H9 (cell line): ENCODE results near the gene ZNHIT6. TPM values are rescaled to one million over a fixed set of nuclear protein-coding genes. Genes with fewer than 3 reads are reported as not detected.

Experiments
- DNase-seq: peaks from one replicate; pipeline ENCODE4 v3.0.0-alpha.2; 2017
- H2AFZ ChIP-seq: one replicate; pipeline ENCODE4 v1.6.1; 2013; ENCODE audit warnings: mild to moderate bottlenecking, low read length, control low read depth, moderate library complexity
- H2AK5ac ChIP-seq: 2 replicates; pipeline ENCODE4 v1.6.1; 2013; ENCODE audit warnings: low read length, control low read depth, mixed read lengths; ENCODE audit not compliant: insufficient read length
- H2BK120ac ChIP-seq: one replicate; pipeline ENCODE4 v1.6.1; 2013; ENCODE audit warnings: low read depth, mild to moderate bottlenecking, low read length, control low read depth, inconsistent platforms; ENCODE audit not compliant: poor library complexity, severe bottlenecking
- H2BK12ac ChIP-seq: 2 replicates; pipeline ENCODE4 v1.6.1; 2013; ENCODE audit warnings: low read length, control low read depth, mixed read lengths, low read depth; ENCODE audit not compliant: insufficient read length
- H2BK15ac ChIP-seq: 2 replicates; pipeline ENCODE4 v1.6.1; 2013; ENCODE audit warnings: low read depth, low read length, control low read depth
- H2BK20ac ChIP-seq: one replicate; pipeline ENCODE4 v1.6.1; 2013; ENCODE audit warnings: low read depth, mild to moderate bottlenecking, low read length, control low read depth, inconsistent platforms; ENCODE audit not compliant: poor library complexity, severe bottlenecking
- H2BK5ac ChIP-seq: 2 replicates; pipeline ENCODE4 v1.6.1; 2013; ENCODE audit warnings: low read length, control low read depth, mixed read lengths; ENCODE audit not compliant: insufficient read length
- H3K14ac ChIP-seq: 2 replicates; pipeline ENCODE4 v1.6.1; 2013; ENCODE audit warnings: low read length, control low read depth; ENCODE audit not compliant: insufficient read depth
- H3K18ac ChIP-seq: 2 replicates; pipeline ENCODE4 v1.6.1; 2013; ENCODE audit warnings: low read depth, mild to moderate bottlenecking, mixed read lengths, low read length, control low read depth; ENCODE audit not compliant: insufficient read length
- H3K23ac ChIP-seq: 2 replicates; pipeline ENCODE4 v1.6.1; 2013; ENCODE audit warnings: low read length, control low read depth, mixed read lengths, low read depth; ENCODE audit not compliant: insufficient read length
- H3K23me2 ChIP-seq: 2 replicates; pipeline ENCODE4 v1.6.1; 2013; ENCODE audit warnings: low read depth, mild to moderate bottlenecking, mixed read lengths, low read length, control low read depth; ENCODE audit not compliant: insufficient read length, poor library complexity, severe bottlenecking
- H3K27ac ChIP-seq: 2 replicates; pipeline ENCODE4 v1.5.1; 2013; ENCODE audit warnings: low read length, control low read depth, mixed read lengths, low read depth; ENCODE audit not compliant: insufficient read length
- H3K27me3 ChIP-seq: 2 replicates; pipeline ENCODE4 v1.6.1; 2013; ENCODE audit warnings: low read length, control low read depth, inconsistent platforms; ENCODE audit not compliant: insufficient read depth
- H3K4ac ChIP-seq: 2 replicates; pipeline ENCODE4 v1.6.1; 2013; ENCODE audit warnings: low read depth, mild to moderate bottlenecking, control low read depth, inconsistent platforms, low read length, moderate library complexity
- H3K4me1 ChIP-seq: 2 replicates; pipeline ENCODE4 v1.6.1; 2013; ENCODE audit warnings: low read length, control low read depth, inconsistent platforms; ENCODE audit not compliant: insufficient read depth
- H3K4me2 ChIP-seq: 2 replicates; pipeline ENCODE4 v1.6.1; 2013; ENCODE audit warnings: low read length, control low read depth, mixed read lengths; ENCODE audit not compliant: insufficient read length, insufficient read depth
- H3K56ac ChIP-seq: 2 replicates; pipeline ENCODE4 v1.6.1; 2013; ENCODE audit warnings: low read depth, mild to moderate bottlenecking, mixed read lengths, low read length, control low read depth; ENCODE audit not compliant: insufficient read length
- H3K79me1 ChIP-seq: 2 replicates; pipeline ENCODE4 v1.6.1; 2013; ENCODE audit warnings: low read depth, mild to moderate bottlenecking, moderate library complexity, low read length, control low read depth, inconsistent platforms; ENCODE audit not compliant: insufficient read depth, poor library complexity, severe bottlenecking
- H3K79me2 ChIP-seq: 2 replicates; pipeline ENCODE4 v1.6.1; 2013; ENCODE audit warnings: low read length, control low read depth, inconsistent platforms; ENCODE audit not compliant: insufficient read depth
- H3K9ac ChIP-seq: 2 replicates; pipeline ENCODE4 v1.6.1; 2013; ENCODE audit warnings: low read length, control low read depth, mixed read lengths; ENCODE audit not compliant: insufficient read length; ENCODE audit errors: extremely low read depth
- H3K9me3 ChIP-seq: one replicate; pipeline ENCODE4 v1.6.1; 2013; ENCODE audit warnings: low read depth, low read length, inconsistent platforms; ENCODE audit not compliant: control insufficient read depth
- H3T11ph ChIP-seq: one replicate; pipeline ENCODE4 v1.6.1; 2013; ENCODE audit warnings: mild to moderate bottlenecking, low read length, control low read depth, inconsistent platforms
- H4K20me1 ChIP-seq: one replicate; pipeline ENCODE4 v1.6.1; 2013; ENCODE audit not compliant: control insufficient read depth, insufficient read length, insufficient read depth
- H4K5ac ChIP-seq: 2 replicates; pipeline ENCODE4 v1.6.1; 2013; ENCODE audit warnings: low read depth, mild to moderate bottlenecking, mixed read lengths, low read length, control low read depth; ENCODE audit not compliant: insufficient read length
- H4K8ac ChIP-seq: replicated peaks from 2 replicates; pipeline ENCODE4 v1.6.1; 2013; ENCODE audit warnings: low read length, control low read depth, mixed read lengths, low read depth; ENCODE audit not compliant: insufficient read length
- H4K91ac ChIP-seq: 2 replicates; pipeline ENCODE4 v1.6.1; 2013; ENCODE audit warnings: low read depth, mild to moderate bottlenecking, moderate library complexity, mixed read lengths, low read length, control low read depth; ENCODE audit not compliant: insufficient read length
- H3K27ac Mint-ChIP-seq, 3 experiments: 2 replicates in 2 of 3; 3 replicates in 1 of 3; pipeline ENCODE4 v1.8.0; 2020 to 2021; ENCODE audit warnings: mixed read lengths in 3 of 3, mild to moderate bottlenecking in 1 of 3, moderate library complexity in 1 of 3
- H3K27me3 Mint-ChIP-seq: 2 replicates; pipeline ENCODE4 v1.8.0; 2021; ENCODE audit warnings: low read depth, mild to moderate bottlenecking, moderate library complexity, mixed read lengths
- H3K36me3 Mint-ChIP-seq, 3 experiments: 2 replicates in 2 of 3; 3 replicates in 1 of 3; pipeline ENCODE4 v1.8.0; 2020 to 2021; ENCODE audit warnings: low read depth in 3 of 3, mixed read lengths in 3 of 3; ENCODE audit not compliant: insufficient read depth in 1 of 3
- H3K4me1 Mint-ChIP-seq, 2 experiments: 2 replicates each; pipeline ENCODE4 v1.8.0; 2020; ENCODE audit warnings: mixed read lengths in 2 of 2
- H3K4me3 Mint-ChIP-seq, 2 experiments: 2 replicates in 1 of 2; 3 replicates in 1 of 2; pipeline ENCODE4 v1.8.0; 2020 to 2021; ENCODE audit warnings: mild to moderate bottlenecking in 2 of 2, mixed read lengths in 2 of 2, moderate library complexity in 1 of 2
- H3K9me3 Mint-ChIP-seq, 2 experiments: 2 replicates in 1 of 2; 3 replicates in 1 of 2; pipeline ENCODE4 v1.8.0; 2020; ENCODE audit warnings: mild to moderate bottlenecking in 2 of 2, mixed read lengths in 2 of 2, moderate library complexity in 1 of 2
- CTCF ChIP-seq: fragments of 200-600 bp; sonication (generic); conservative IDR thresholded peaks from 3 replicates; pipeline ENCODE4 v1.8.0; 2021; ENCODE audit warnings: antibody characterized with exemption, mild to moderate bottlenecking
- WGBS: extraction: QIAGEN DNeasy Blood & Tissue Kit; methylation state at CpG from one replicate; pipeline ENCODE4 v1.1.7; 2013; ENCODE audit warnings: missing lambda C conversion rate, low lambda C conversion rate, mixed read lengths; ENCODE audit not compliant: insufficient read length; ENCODE audit errors: extremely low coverage; 5-methylcytosine and 5-hydroxymethylcytosine counted together
- total RNA-seq: library from RNA; stranded (reverse); gene quantifications from 2 replicates; pipeline ENCODE4 v1.2.1, GENCODE V29; 2021

Gene ZNHIT6
- total RNA-seq, 1 experiment from 2014 or later = 21.5 TPM

GRCh38 chr1:85616364-85616705, 91.9 kb downstream of the ZNHIT6 start:
- H3K4ac ChIP-seq = no peak overlapping the region
- H2BK15ac ChIP-seq = no peak overlapping the region
- Mint-ChIP-seq H3K36me3 (peaks cover 6 to 12% (median 6%) of the 10 kb centered on the region in 3 experiments), H3K4me3 (no peak overlapping the region), H3K27ac (peak overlapping the region in 1 of 3 experiments; percentile 65; a peak in 1 of 7 replicates), H3K27me3 (no peaks in the 10 kb centered on the region), H3K4me1 (peaks cover 9 to 18% of the 10 kb centered on the region in 2 experiments), H3K9me3 (peaks cover 10 to 11% of the 10 kb centered on the region in 2 experiments)
- no peak overlapping the region for H3K23ac ChIP-seq
- no peaks in the 10 kb centered on the region for H4K20me1 ChIP-seq
- no peak overlapping the region for H2AK5ac ChIP-seq
- no peak overlapping the region for H3K56ac ChIP-seq
- WGBS = no CpG with 5 or more reads among the region's 11 CpGs
- H3K23me2 ChIP-seq = no peaks in the 10 kb centered on the region
- no peak for TF ChIP-seq CTCF
- H3K27ac ChIP-seq = no peak overlapping the region
- H3K4me1 ChIP-seq = peaks cover 5% of the 10 kb centered on the region; the same call in 1 of the 2 replicates
- peaks cover 10% of the 10 kb centered on the region for H3K9me3 ChIP-seq
- no peak overlapping the region for H3K14ac ChIP-seq
- H4K91ac ChIP-seq = no peak overlapping the region
- no peaks in the 10 kb centered on the region for H3K79me2 ChIP-seq
- H2BK12ac ChIP-seq = no peak overlapping the region
- H4K8ac ChIP-seq = no peak overlapping the region
- no peak overlapping the region for H3K4me2 ChIP-seq
- H4K5ac ChIP-seq = no peak overlapping the region
- H2AFZ ChIP-seq = no peak overlapping the region
- H3K9ac ChIP-seq = no peak overlapping the region
- no peaks in the 10 kb centered on the region for H3K27me3 ChIP-seq
- H2BK120ac ChIP-seq = no peak overlapping the region
- H2BK5ac ChIP-seq = no peak overlapping the region
- no peak overlapping the region for H3T11ph ChIP-seq
- no peak for DNase-seq
- no peaks in the 10 kb centered on the region for H3K79me1 ChIP-seq
- H2BK20ac ChIP-seq = no peak overlapping the region
- H3K18ac ChIP-seq = no peak overlapping the region
